ENCODE results near the gene ABHD16B.

- TF ChIP-seq MAX (IDR thresholded peaks at IDR 0.05) (no peak), REST (IDR thresholded peaks at IDR 0.05; ENCODE audit: low read depth) (no peak)
Observed at GRCh38 chr20:63877755-63878470, 16.6 kb downstream of the ABHD16B start.
